OCI-LY3 (cell line): Measurements from ENCODE around the gene CTNND2.

Experiments used
- EZH2phosphoT487 ChIP-seq: fragments of 200-600 bp; shearing (Covaris generic); IDR thresholded peaks from 2 replicates; pipeline ENCODE4 v1.6.1; 2018; ENCODE audit warnings: antibody characterized with exemption, mixed run types, low read depth
- TF ChIP-seq, protein P1 (sequence below): fragments of 200-600, 300-600 bp; sonication (generic); IDR thresholded peaks from 2 replicates; pipeline ENCODE4 v1.5.1; 2014; ENCODE audit warnings: antibody characterized with exemption, low read length, low read depth

DNA sequence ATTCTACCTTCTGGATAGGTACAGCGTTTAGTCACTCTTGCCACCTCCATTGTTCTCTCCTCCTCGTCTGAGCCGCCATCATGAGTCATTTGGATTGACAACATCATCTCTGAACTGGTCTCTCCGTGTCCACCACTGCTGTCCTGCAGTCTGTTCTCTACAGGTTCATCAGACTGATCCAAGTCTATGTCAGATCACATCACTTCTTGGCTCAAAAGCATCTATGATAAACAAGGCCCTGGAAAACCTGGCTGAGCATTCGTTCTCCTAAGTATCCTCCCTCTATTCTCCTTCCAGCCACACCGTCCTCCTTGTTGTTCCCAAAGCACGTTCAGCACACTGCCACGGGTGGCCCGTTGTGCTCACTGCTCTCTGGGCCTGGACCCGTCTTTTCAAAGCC lies 50.5 kb downstream of the CTNND2 start:
- TF ChIP-seq, protein P1, sequence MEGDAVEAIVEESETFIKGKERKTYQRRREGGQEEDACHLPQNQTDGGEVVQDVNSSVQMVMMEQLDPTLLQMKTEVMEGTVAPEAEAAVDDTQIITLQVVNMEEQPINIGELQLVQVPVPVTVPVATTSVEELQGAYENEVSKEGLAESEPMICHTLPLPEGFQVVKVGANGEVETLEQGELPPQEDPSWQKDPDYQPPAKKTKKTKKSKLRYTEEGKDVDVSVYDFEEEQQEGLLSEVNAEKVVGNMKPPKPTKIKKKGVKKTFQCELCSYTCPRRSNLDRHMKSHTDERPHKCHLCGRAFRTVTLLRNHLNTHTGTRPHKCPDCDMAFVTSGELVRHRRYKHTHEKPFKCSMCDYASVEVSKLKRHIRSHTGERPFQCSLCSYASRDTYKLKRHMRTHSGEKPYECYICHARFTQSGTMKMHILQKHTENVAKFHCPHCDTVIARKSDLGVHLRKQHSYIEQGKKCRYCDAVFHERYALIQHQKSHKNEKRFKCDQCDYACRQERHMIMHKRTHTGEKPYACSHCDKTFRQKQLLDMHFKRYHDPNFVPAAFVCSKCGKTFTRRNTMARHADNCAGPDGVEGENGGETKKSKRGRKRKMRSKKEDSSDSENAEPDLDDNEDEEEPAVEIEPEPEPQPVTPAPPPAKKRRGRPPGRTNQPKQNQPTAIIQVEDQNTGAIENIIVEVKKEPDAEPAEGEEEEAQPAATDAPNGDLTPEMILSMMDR: no peak
- TF ChIP-seq EZH2phosphoT487: no peak
